SU-DHL-6 (cell line): ENCODE results near the gene ROBO2.

Experiments
- H2AFZ ChIP-seq: fragments of 200-600 bp; sonication (generic); 2 replicates; pipeline ENCODE4 v1.6.1; 2014; ENCODE audit warnings: low read depth, mild to moderate bottlenecking, moderate library complexity, mixed read lengths, antibody characterized with exemption, low read length; ENCODE audit not compliant: severe bottlenecking
- H3F3A ChIP-seq: fragments of 200-600 bp; shearing (Covaris generic); 2 replicates; pipeline ENCODE4 v1.6.0; 2016; ENCODE audit warnings: antibody characterized with exemption, mild to moderate bottlenecking; ENCODE audit not compliant: insufficient read depth
- H3K27ac ChIP-seq: fragments of 200-600 bp; sonication (generic); 2 replicates; pipeline ENCODE4 v1.5.1; 2016; ENCODE audit warnings: low read depth, mild to moderate bottlenecking, low read length, moderate library complexity, mixed read lengths
- H3K27me3 ChIP-seq: fragments of 200-600 bp; sonication (generic), shearing (Covaris generic); 2 replicates; pipeline ENCODE4 v1.6.0; 2014; ENCODE audit warnings: mild to moderate bottlenecking, low read length
- H3K36me3 ChIP-seq: fragments of 200-600 bp; sonication (generic); 2 replicates; pipeline ENCODE4 v1.6.1; 2014; ENCODE audit warnings: mild to moderate bottlenecking, low read length, mixed read lengths
- H3K4me2 ChIP-seq: fragments of 300-600, 200-600 bp; shearing (Covaris generic), sonication (generic); 2 replicates; pipeline ENCODE4 v1.6.0; 2014; ENCODE audit warnings: low read length, low read depth, mild to moderate bottlenecking; ENCODE audit not compliant: poor library complexity, severe bottlenecking
- H3K4me3 ChIP-seq: fragments of 200-600 bp; sonication (generic); 2 replicates; pipeline ENCODE4 v1.5.1; 2014; ENCODE audit warnings: antibody characterized with exemption, low read length, mild to moderate bottlenecking, mixed read lengths; ENCODE audit not compliant: insufficient read depth, poor library complexity, severe bottlenecking
- H3K79me2 ChIP-seq: fragments of 200-600 bp; sonication (generic); 2 replicates; pipeline ENCODE4 v1.6.1; 2014; ENCODE audit warnings: mild to moderate bottlenecking, low read length, moderate library complexity; ENCODE audit not compliant: insufficient read depth
- H3K9ac ChIP-seq: fragments of 200-600 bp; sonication (generic); 2 replicates; pipeline ENCODE4 v1.7.0; 2014; ENCODE audit warnings: mild to moderate bottlenecking, low read length
- H3K9me2 ChIP-seq: fragments of 200-600 bp; sonication (generic); replicated peaks from 2 replicates; pipeline ENCODE4 v1.6.1; 2014; ENCODE audit warnings: low read length; ENCODE audit not compliant: insufficient read depth
- H3K9me3 ChIP-seq: fragments of 200-600 bp; sonication (generic); 2 replicates; pipeline ENCODE4 v1.6.1; 2014; ENCODE audit warnings: low read length, mixed read lengths; ENCODE audit not compliant: insufficient read depth
- H4K20me1 ChIP-seq: fragments of 200-600 bp; sonication (generic); 2 replicates; pipeline ENCODE4 v1.6.1; 2014; ENCODE audit warnings: low read depth, mild to moderate bottlenecking, antibody characterized with exemption, low read length, moderate library complexity, mixed read lengths
- CTCF ChIP-seq: fragments of 200-600 bp; sonication (generic); IDR thresholded peaks from one replicate; pipeline ENCODE4 v1.5.1; 2017; ENCODE audit warnings: antibody characterized with exemption, mild to moderate bottlenecking, low read length, moderate library complexity; ENCODE audit not compliant: insufficient read depth, poor library complexity, severe bottlenecking
- EZH2phosphoT487 ChIP-seq: fragments of 200-600 bp; sonication (generic), shearing (Covaris generic); conservative IDR thresholded peaks from 2 replicates; pipeline ENCODE4 v1.6.1; 2018; ENCODE audit warnings: mild to moderate bottlenecking, antibody characterized with exemption, low read length, moderate library complexity, mixed read lengths

The ROBO2 gene

DNA sequence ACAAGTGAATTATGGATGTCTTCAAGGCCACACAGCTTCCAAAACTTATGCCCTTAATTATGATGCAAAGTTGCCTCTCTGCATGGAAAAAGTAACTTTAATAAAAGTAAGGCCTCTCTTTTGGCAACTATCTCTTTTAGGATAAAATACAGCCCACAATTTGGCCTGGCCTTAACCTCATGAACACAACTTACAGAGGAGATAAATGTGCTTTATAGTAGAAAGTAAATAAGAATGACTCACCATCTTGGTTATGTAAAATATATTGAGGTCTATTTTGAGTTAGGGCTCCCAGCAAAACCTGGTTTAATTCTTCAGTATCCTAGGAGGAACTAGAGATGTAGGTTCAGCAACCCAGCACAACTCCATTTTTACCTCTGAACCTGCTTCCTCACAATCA lies 164.0 kb downstream of the ROBO2 start:
- no peaks in the 10 kb centered on the region for H3K36me3 ChIP-seq
- H3K9me3 ChIP-seq = no peaks in the 10 kb centered on the region
- no peak overlapping the region for H2AFZ ChIP-seq
- H3K27me3 ChIP-seq = no peaks in the 10 kb centered on the region
- no peak overlapping the region for H3K4me2 ChIP-seq
- no peak for TF ChIP-seq CTCF
- H4K20me1 ChIP-seq = no peaks in the 10 kb centered on the region
- H3K9ac ChIP-seq = no peak overlapping the region
- no peaks in the 10 kb centered on the region for H3K79me2 ChIP-seq
- no peaks in the 10 kb centered on the region for H3F3A ChIP-seq
- H3K4me3 ChIP-seq = no peak overlapping the region
- no peaks in the 10 kb centered on the region for H3K9me2 ChIP-seq
- H3K27ac ChIP-seq = no peak overlapping the region

DNA sequence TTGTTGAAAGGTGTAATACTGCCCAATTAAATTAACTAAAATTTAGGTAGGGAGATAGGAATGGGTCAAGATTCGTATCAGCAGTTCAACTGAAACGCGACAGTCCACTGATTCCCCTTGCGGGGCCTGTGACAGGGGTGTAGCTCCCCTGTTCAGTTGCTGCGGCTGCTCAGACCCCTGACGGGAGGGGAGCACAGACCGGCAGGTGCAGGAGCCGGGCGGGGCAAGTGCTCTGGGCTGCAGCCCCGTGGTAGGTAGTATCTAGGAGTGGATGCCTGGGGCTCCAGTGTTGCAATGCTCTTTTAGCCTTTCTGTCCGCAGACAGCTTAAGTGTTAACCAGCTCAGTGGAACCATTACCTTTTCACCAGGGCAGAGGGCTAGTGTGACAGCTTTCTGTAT lies 164.9 kb downstream of the ROBO2 start:
- TF ChIP-seq CTCF (no peak), EZH2phosphoT487 (no peak)
- no peaks in the 10 kb centered on the region for H3K9me2 ChIP-seq
- no peaks in the 10 kb centered on the region for H4K20me1 ChIP-seq
- H3K36me3 ChIP-seq = no peaks in the 10 kb centered on the region
- no peak overlapping the region for H3K27ac ChIP-seq
- no peaks in the 10 kb centered on the region for H3F3A ChIP-seq
- H3K9me3 ChIP-seq = no peaks in the 10 kb centered on the region
- H3K27me3 ChIP-seq = no peaks in the 10 kb centered on the region
- H3K4me3 ChIP-seq = no peak overlapping the region
- H3K4me2 ChIP-seq = no peak overlapping the region
- no peaks in the 10 kb centered on the region for H3K79me2 ChIP-seq
- no peak overlapping the region for H3K9ac ChIP-seq
- no peak overlapping the region for H2AFZ ChIP-seq

GRCh38 chr3:77207753-77208152 lies 167.9 kb downstream of the ROBO2 start:
- Histone ChIP-seq H3K4me3 (no peak overlapping the region), H2AFZ (no peak overlapping the region), H3K36me3 (no peaks in the 10 kb centered on the region), H3K27ac (no peak overlapping the region), H3K27me3 (no peaks in the 10 kb centered on the region), H4K20me1 (no peaks in the 10 kb centered on the region), H3K9me2 (no peaks in the 10 kb centered on the region), H3F3A (no peaks in the 10 kb centered on the region), H3K4me2 (no peak overlapping the region), H3K79me2 (no peaks in the 10 kb centered on the region), H3K9me3 (no peaks in the 10 kb centered on the region), H3K9ac (no peak overlapping the region)
- TF ChIP-seq EZH2phosphoT487 = no peak
- no peak for TF ChIP-seq CTCF

GRCh38 chr3:77222701-77223100 lies 182.8 kb downstream of the ROBO2 start:
- H3F3A ChIP-seq = peaks cover 33% of the 10 kb centered on the region
- no peak overlapping the region for H3K4me3 ChIP-seq
- no peaks in the 10 kb centered on the region for H3K9me2 ChIP-seq
- H3K79me2 ChIP-seq = no peaks in the 10 kb centered on the region
- TF ChIP-seq EZH2phosphoT487 = no peak
- TF ChIP-seq CTCF = no peak
- no peaks in the 10 kb centered on the region for H3K9me3 ChIP-seq
- peak overlapping the region; percentile 50 for H3K9ac ChIP-seq
- H2AFZ ChIP-seq = no peak overlapping the region
- H3K27ac ChIP-seq = peak overlapping the region; percentile 98
- H3K36me3 ChIP-seq = no peaks in the 10 kb centered on the region
- H3K27me3 ChIP-seq = no peaks in the 10 kb centered on the region
- H3K4me2 ChIP-seq = peak overlapping the region; percentile 57
- no peaks in the 10 kb centered on the region for H4K20me1 ChIP-seq
